Hindlimb muscle (tissue), 1 donor: ENCODE measurements around the gene NUDT16. TPM values are rescaled to one million over a fixed set of nuclear protein-coding genes. Genes with fewer than 3 reads are reported as not detected.

Experiments
- polyA plus RNA-seq: library from polyadenylated mRNA; unstranded; fragments of 120-200 nt; gene quantifications from one replicate; pipeline ENCODE4 v1.2.1, GENCODE V29; 2013; ENCODE audit not compliant: insufficient read length

Gene NUDT16
- polyA plus RNA-seq, 1 donor: 21.8 TPM

Other genes starting within 250 kb of the NUDT16 start
- gene MRPL3, start 121.2 kb downstream of the NUDT16 start, polyA plus RNA-seq: 60.8 TPM